HL-60 (cell line): Measurements from ENCODE around the gene TP53BP1.

Source experiments
- DNase-seq, 2 experiments: peaks; one replicate each; pipeline ENCODE4 v3.0.0-alpha.2; 2010 to 2020; ENCODE audit warnings: low read depth in 1 of 2, low spot score in 1 of 2
- H3K27ac ChIP-seq: fragments of 250-450 bp; sonication (Bioruptor Pico); replicated peaks from 2 replicates; pipeline ENCODE4 v1.5.1; 2020; ENCODE audit warnings: mild to moderate bottlenecking, moderate library complexity
- H3K27me3 ChIP-seq: fragments of 250-450 bp; sonication (Bioruptor Pico); 2 replicates; pipeline ENCODE4 v1.5.1; 2021; ENCODE audit warnings: mild to moderate bottlenecking, moderate library complexity; ENCODE audit not compliant: insufficient read depth, poor library complexity, severe bottlenecking
- H3K4me3 ChIP-seq: replicated peaks from 2 replicates; pipeline ENCODE4 v1.5.1; 2011; ENCODE audit warnings: mild to moderate bottlenecking, control low read depth, low read length; ENCODE audit not compliant: insufficient read depth
- GABPA ChIP-seq: IDR thresholded peaks from 2 replicates; pipeline ENCODE4 v1.6.1; 2012; ENCODE audit warnings: low read depth
- POLR2AphosphoS5 ChIP-seq: IDR thresholded peaks from 2 replicates; pipeline ENCODE4 v1.6.1; 2012; ENCODE audit warnings: low read depth
- SPI1 ChIP-seq: IDR thresholded peaks from 2 replicates; pipeline ENCODE4 v1.6.1; 2012; ENCODE audit warnings: low read depth, mild to moderate bottlenecking, borderline replicate concordance
- TF ChIP-seq, protein P1 (sequence below): IDR thresholded peaks from one replicate; pipeline ENCODE4 v1.5.1; 2011; ENCODE audit warnings: low read length, control low read depth, inconsistent platforms; ENCODE audit not compliant: insufficient read depth
- TF ChIP-seq, protein P2 (sequence below): IDR thresholded peaks from 2 replicates; pipeline ENCODE4 v1.6.1; 2012; ENCODE audit warnings: low read depth; ENCODE audit not compliant: insufficient replicate concordance

The TP53BP1 gene

DNA sequence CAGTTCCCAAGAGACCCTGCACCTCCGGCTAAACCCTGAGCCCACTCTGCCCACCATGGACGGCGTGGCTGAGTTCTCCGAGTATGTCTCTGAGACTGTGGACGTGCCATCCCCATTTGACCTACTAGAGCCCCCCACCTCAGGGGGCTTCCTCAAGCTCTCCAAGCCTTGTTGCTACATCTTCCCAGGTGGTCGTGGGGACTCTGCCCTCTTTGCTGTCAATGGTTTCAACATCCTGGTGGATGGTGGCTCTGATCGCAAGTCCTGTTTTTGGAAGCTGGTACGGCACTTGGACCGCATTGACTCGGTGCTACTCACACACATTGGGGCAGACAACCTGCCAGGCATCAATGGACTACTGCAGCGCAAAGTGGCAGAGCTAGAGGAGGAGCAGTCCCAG lies 28.5 kb upstream of the TP53BP1 start:
- Histone ChIP-seq H3K27me3 (peaks cover 3% of the 10 kb centered on the region), H3K27ac (no peak overlapping the region), H3K4me3 (no peak overlapping the region)
- no peak for TF ChIP-seq GABPA
- TF ChIP-seq, protein P1, sequence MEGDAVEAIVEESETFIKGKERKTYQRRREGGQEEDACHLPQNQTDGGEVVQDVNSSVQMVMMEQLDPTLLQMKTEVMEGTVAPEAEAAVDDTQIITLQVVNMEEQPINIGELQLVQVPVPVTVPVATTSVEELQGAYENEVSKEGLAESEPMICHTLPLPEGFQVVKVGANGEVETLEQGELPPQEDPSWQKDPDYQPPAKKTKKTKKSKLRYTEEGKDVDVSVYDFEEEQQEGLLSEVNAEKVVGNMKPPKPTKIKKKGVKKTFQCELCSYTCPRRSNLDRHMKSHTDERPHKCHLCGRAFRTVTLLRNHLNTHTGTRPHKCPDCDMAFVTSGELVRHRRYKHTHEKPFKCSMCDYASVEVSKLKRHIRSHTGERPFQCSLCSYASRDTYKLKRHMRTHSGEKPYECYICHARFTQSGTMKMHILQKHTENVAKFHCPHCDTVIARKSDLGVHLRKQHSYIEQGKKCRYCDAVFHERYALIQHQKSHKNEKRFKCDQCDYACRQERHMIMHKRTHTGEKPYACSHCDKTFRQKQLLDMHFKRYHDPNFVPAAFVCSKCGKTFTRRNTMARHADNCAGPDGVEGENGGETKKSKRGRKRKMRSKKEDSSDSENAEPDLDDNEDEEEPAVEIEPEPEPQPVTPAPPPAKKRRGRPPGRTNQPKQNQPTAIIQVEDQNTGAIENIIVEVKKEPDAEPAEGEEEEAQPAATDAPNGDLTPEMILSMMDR = no peak
- TF ChIP-seq, protein P2, sequence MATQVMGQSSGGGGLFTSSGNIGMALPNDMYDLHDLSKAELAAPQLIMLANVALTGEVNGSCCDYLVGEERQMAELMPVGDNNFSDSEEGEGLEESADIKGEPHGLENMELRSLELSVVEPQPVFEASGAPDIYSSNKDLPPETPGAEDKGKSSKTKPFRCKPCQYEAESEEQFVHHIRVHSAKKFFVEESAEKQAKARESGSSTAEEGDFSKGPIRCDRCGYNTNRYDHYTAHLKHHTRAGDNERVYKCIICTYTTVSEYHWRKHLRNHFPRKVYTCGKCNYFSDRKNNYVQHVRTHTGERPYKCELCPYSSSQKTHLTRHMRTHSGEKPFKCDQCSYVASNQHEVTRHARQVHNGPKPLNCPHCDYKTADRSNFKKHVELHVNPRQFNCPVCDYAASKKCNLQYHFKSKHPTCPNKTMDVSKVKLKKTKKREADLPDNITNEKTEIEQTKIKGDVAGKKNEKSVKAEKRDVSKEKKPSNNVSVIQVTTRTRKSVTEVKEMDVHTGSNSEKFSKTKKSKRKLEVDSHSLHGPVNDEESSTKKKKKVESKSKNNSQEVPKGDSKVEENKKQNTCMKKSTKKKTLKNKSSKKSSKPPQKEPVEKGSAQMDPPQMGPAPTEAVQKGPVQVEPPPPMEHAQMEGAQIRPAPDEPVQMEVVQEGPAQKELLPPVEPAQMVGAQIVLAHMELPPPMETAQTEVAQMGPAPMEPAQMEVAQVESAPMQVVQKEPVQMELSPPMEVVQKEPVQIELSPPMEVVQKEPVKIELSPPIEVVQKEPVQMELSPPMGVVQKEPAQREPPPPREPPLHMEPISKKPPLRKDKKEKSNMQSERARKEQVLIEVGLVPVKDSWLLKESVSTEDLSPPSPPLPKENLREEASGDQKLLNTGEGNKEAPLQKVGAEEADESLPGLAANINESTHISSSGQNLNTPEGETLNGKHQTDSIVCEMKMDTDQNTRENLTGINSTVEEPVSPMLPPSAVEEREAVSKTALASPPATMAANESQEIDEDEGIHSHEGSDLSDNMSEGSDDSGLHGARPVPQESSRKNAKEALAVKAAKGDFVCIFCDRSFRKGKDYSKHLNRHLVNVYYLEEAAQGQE = no peak
- no peak for TF ChIP-seq SPI1
- TF ChIP-seq POLR2AphosphoS5 = no peak
- no peak for DNase-seq

DNA sequence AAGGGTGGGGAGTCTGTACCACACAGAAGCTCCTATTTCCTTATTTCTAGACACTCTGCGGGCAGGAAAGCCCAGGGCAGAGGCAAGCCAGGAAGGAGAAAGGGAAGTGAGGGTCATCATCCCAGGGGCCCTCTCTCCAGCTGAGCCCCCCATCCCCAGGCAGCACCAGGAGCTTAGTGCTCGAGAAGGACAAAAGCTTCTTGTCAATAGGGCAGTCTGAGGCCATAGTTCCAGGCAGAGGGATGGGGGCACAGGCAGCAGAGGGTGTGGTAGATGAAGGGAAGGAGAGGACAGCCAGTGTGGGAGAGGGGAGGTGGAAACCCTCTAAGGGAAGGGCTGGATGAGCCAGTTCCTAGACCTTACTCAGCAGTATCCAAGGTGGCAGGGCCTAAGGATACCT lies 27.2 kb upstream of the TP53BP1 start:
- no peak for DNase-seq
- TF ChIP-seq, protein P1 = no peak
- no peak for TF ChIP-seq POLR2AphosphoS5
- TF ChIP-seq, protein P2 = no peak
- TF ChIP-seq GABPA = no peak
- no peak for TF ChIP-seq SPI1
- no peak overlapping the region for H3K27ac ChIP-seq
- H3K27me3 ChIP-seq = peaks cover 3% of the 10 kb centered on the region
- H3K4me3 ChIP-seq = no peak overlapping the region

DNA sequence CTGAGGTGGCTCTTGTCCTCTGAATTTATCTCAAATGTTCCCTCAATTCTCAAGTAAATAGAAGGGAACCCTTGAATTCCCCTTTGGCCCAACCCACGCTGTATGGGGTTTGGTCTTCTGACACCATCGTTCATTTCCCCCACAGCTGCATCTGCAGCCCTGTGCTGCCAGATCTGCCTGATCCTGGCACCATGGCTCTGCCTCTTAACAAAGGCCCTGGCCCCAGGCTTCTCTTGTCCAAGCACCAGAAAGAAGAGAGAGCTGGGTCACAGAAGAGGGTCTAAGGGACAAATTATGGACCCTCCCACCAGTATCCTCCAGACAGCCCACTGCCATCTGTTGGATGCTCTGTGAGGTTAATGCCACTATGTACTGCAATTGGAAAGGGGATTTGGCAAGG lies 26.2 kb upstream of the TP53BP1 start:
- no peak for DNase-seq
- H3K4me3 ChIP-seq = no peak overlapping the region
- peaks cover 3% of the 10 kb centered on the region for H3K27me3 ChIP-seq
- H3K27ac ChIP-seq = no peak overlapping the region
- TF ChIP-seq SPI1 = no peak
- TF ChIP-seq, protein P1 = no peak

DNA sequence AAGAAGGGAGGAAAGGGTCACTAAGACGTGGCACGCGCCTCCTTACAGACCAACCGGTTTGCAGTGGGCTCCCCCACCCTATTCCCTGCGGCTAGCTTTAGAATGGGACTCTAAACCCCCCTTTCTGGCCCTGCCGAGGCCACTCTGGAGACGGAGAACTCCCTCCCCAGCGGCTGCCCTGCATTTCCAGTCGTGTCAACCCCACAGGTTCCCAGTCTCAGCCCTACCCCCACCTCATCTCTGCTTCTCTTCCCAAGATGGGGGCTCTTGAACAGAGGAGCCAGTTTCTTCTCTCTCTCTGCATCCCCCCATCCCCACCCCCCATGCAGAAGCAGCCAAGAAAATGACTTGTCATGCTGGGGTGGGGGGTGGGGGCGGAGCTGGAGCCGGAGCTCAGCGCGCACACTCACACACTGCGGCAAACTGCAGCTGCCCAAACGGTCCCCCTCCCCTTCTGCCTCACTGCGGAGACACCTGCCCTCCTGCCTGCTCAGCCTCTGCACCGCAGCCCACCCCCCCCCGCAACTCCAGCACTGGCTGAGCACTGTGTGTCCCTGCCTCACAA lies 25.3 kb upstream of the TP53BP1 start:
- no peak overlapping the region for H3K27ac ChIP-seq
- TF ChIP-seq GABPA (no peak), POLR2AphosphoS5 (0 out of 2 replicates have a peak, but pooled peaks have one; percentile 22)
- H3K27me3 ChIP-seq = peaks cover 3% of the 10 kb centered on the region
- peak overlapping the region; percentile 19 for H3K4me3 ChIP-seq
- DNase-seq = peak in 1 of 2 experiments; percentile 12
